ENCODE measurements around the gene TBL2. TPM values are rescaled to one million over a fixed set of nuclear protein-coding genes. Genes with fewer than 3 reads are reported as not detected.
"Not testable (repeated sequence)": the region's sequence is repeated elsewhere in the genome, so short reads cannot be mapped to it uniquely, and the experiment has no call there.

Gene TBL2
- total RNA-seq, 1 experiment from 2014 or later = 32.3 TPM

- no peak for TF ChIP-seq STAT6 (CRISPR knock-in tag; conservative IDR thresholded peaks at IDR 0.05; ENCODE audit: low read depth)
Observed at GRCh38 chr7:73539709-73540108, 38.7 kb downstream of the TBL2 start (continued).

- H3K9me3 Mint-ChIP-seq; ATAC-seq; POLR2A ChIA-PET; DNase-seq (ENCODE audit: low spot score); H3K4me3 Mint-ChIP-seq; H3K27ac Mint-ChIP-seq; H3K27me3 Mint-ChIP-seq (ENCODE audit: low read depth); H3K4me1 Mint-ChIP-seq: not testable (repeated sequence)
- CTCF ChIA-PET = interaction anchor here (1.4 kb wide), 1 partner anchor 87 kb away, joined by 3 read pairs; no protein-coding TSS in a partner anchor
- 0 out of 2 replicates have a peak, but pooled peaks have one; percentile 33 for TF ChIP-seq ZNF121 (CRISPR knock-in tag; IDR thresholded peaks at IDR 0.05)
- H3K36me3 Mint-ChIP-seq = peaks cover 40% of the 10 kb centered on the region
Observed at GRCh38 chr7:73538510-73538909, 39.9 kb downstream of the TBL2 start.

GRCh38 chr7:73537051-73537450, 41.3 kb downstream of the TBL2 start:
- DNase-seq (ENCODE audit: low spot score) (no peak), ATAC-seq (no peak)
- Mint-ChIP-seq H3K9me3 (no peaks in the 10 kb centered on the region), H3K27me3 (ENCODE audit: low read depth) (no peaks in the 10 kb centered on the region), H3K27ac (peak overlapping the region; percentile 83), H3K36me3 (peaks cover 33% of the 10 kb centered on the region), H3K4me1 (no peaks in the 10 kb centered on the region), H3K4me3 (no peak overlapping the region)
- CTCF ChIA-PET = no interaction called here
- TF ChIP-seq ZNF425 (CRISPR knock-in tag; conservative IDR thresholded peaks at IDR 0.05) = no peak
- TF ChIP-seq MLX (CRISPR knock-in tag; IDR thresholded peaks at IDR 0.05) = no peak
- TF ChIP-seq ZNF281 (CRISPR knock-in tag; IDR thresholded peaks at IDR 0.05) = no peak
- TF ChIP-seq TEAD1 (CRISPR knock-in tag; IDR thresholded peaks at IDR 0.05) = no peak
- no peak for TF ChIP-seq ZNF423 (CRISPR knock-in tag; IDR thresholded peaks at IDR 0.05)
- no peak for TF ChIP-seq JAZF1 (CRISPR knock-in tag; IDR thresholded peaks at IDR 0.05)
- TF ChIP-seq NFYB (CRISPR knock-in tag; conservative IDR thresholded peaks at IDR 0.05; ENCODE audit: low read depth) = no peak
- TF ChIP-seq ZNF317 (CRISPR knock-in tag; IDR thresholded peaks at IDR 0.05; ENCODE audit: borderline replicate concordance, low read depth) = no peak
- no peak for TF ChIP-seq RORB (CRISPR knock-in tag; IDR thresholded peaks at IDR 0.05)
- TF ChIP-seq ZSCAN18 (CRISPR knock-in tag; IDR thresholded peaks at IDR 0.05) = no peak
- POLR2A ChIA-PET = interaction anchor here (0.5 kb wide), 1 partner anchor 30 kb away, joined by 4 read pairs; no protein-coding TSS in a partner anchor
